Panc1 (cell line): ENCODE data around the gene FPR1. TPM values are rescaled to one million over a fixed set of nuclear protein-coding genes. Genes with fewer than 3 reads are reported as not detected.

Source experiments
- ATAC-seq: fragments of 200-7000 bp; cut with Tn5 transposase; 2 replicates; pipeline ENCODE4 v1.9.1; 2020; ENCODE audit warnings: mild to moderate bottlenecking, moderate library complexity
- BruUV-seq: library from RNA; stranded (reverse); fragments of 400-500 nt; replicated peaks from 2 replicates; lab custom pipeline; 2021; lab: Mats Ljungman, UMichigan
- CTCF ChIA-PET: fragments of 300-600 bp; sonication (Branson Sonifier 250); formaldehyde crosslinking; loops from one replicate; lab custom pipeline; 2022; ENCODE audit warnings: antibody characterized with exemption; lab: Charles Lee
- POLR2A ChIA-PET: fragments of 300-600 bp; sonication (Branson Sonifier 250); formaldehyde crosslinking; loops from one replicate; lab custom pipeline; 2022; ENCODE audit warnings: antibody characterized with exemption; lab: Charles Lee
- DNase-seq: peaks from one replicate; pipeline ENCODE4 v3.0.0-alpha.2; 2010; ENCODE audit warnings: low read depth, low spot score
- H3K27ac ChIP-seq: 2 replicates; pipeline ENCODE4 v1.5.1; 2011; ENCODE audit warnings: mild to moderate bottlenecking, low read length, inconsistent platforms
- H3K27me3 ChIP-seq: fragments of 200-500 bp; sonication (Bioruptor generic); 2 replicates; pipeline ENCODE4 v1.6.0; 2014; ENCODE audit warnings: low read length, inconsistent platforms; ENCODE audit not compliant: control insufficient read depth, insufficient read depth
- H3K36me3 ChIP-seq: fragments of 200-500 bp; sonication (Bioruptor generic); 2 replicates; pipeline ENCODE4 v1.5.1; 2014; ENCODE audit warnings: inconsistent platforms, mild to moderate bottlenecking, low read length, moderate library complexity; ENCODE audit not compliant: control insufficient read depth, insufficient read depth
- H3K4me1 ChIP-seq: 2 replicates; pipeline ENCODE4 v1.5.1; 2011; ENCODE audit warnings: inconsistent platforms, mild to moderate bottlenecking, low read length, moderate library complexity; ENCODE audit not compliant: control insufficient read depth, insufficient read depth
- H3K4me3 ChIP-seq, 2 experiments: 2 replicates each; pipeline ENCODE4 v1.5.1; 2011 to 2012; ENCODE audit warnings: low read depth in 2 of 2, low read length in 2 of 2, mild to moderate bottlenecking in 2 of 2, inconsistent platforms in 1 of 2, moderate library complexity in 1 of 2
- H3K9me3 ChIP-seq: fragments of 200-500 bp; sonication (Bioruptor generic); 2 replicates; pipeline ENCODE4 v1.5.1; 2014; ENCODE audit warnings: low read depth, mild to moderate bottlenecking, inconsistent platforms, low read length, moderate library complexity; ENCODE audit not compliant: control insufficient read depth, insufficient read depth
- CTCF ChIP-seq: fragments of 450-650 bp; IDR thresholded peaks from 2 replicates; pipeline ENCODE4 v1.5.1; 2017; ENCODE audit warnings: mild to moderate bottlenecking
- POLR2AphosphoS5 ChIP-seq: IDR thresholded peaks from 2 replicates; pipeline ENCODE4 v1.6.1; 2012; ENCODE audit warnings: mild to moderate bottlenecking, low read depth, low read length, moderate library complexity
- REST ChIP-seq, 2 experiments: IDR thresholded peaks; 2 replicates each; pipeline ENCODE4 v1.6.1; 2011 to 2012; ENCODE audit warnings: low read depth in 2 of 2, control low read depth in 1 of 2, low read length in 1 of 2, mild to moderate bottlenecking in 1 of 2, moderate library complexity in 1 of 2; ENCODE audit not compliant: insufficient read depth in 1 of 2
- SIN3A ChIP-seq: IDR thresholded peaks from 2 replicates; pipeline ENCODE4 v1.6.1; 2012; ENCODE audit warnings: low read depth, mild to moderate bottlenecking, low read length, moderate library complexity, borderline replicate concordance; ENCODE audit not compliant: insufficient read depth
- TCF7L2 ChIP-seq: IDR thresholded peaks from 2 replicates; pipeline ENCODE4 v1.6.1; 2011; ENCODE audit warnings: mild to moderate bottlenecking, low read depth, low read length, inconsistent platforms
- in situ Hi-C: cut with HindIII; loops from 2 replicates; pipeline ENCODE4 v1.10.0; 2016; ENCODE audit warnings: low sequenced_read_pairs, low pct_unique_long_range_greater_than_20kb
- intact Hi-C: fragments of 100-400 bp; cut with micrococcal nuclease; formaldehyde crosslinking; loops from one replicate; pipeline ENCODE4 v1.10.0; 2022; ENCODE audit not compliant: unreplicated experiment
- total RNA-seq: library from RNA; stranded (reverse); gene quantifications from one replicate; pipeline ENCODE4 v1.2.1, GENCODE V29; 2021; ENCODE audit not compliant: unreplicated experiment

Gene FPR1
- total RNA-seq, 1 experiment from 2014 or later = not detected

GRCh38 chr19:51726049-51726448 lies 25.6 kb downstream of the FPR1 start:
- ChIA-PET POLR2A (interaction anchor here (0.7 kb wide), 1 partner anchor 17 kb away, joined by 13 read pairs; no protein-coding TSS in a partner anchor), CTCF (no interaction called here)
- intact Hi-C loops = no loop called here
- Histone ChIP-seq H3K36me3 (no peaks in the 10 kb centered on the region), H3K27me3 (no peaks in the 10 kb centered on the region), H3K4me1 (no peaks in the 10 kb centered on the region), H3K4me3 (no peak overlapping the region), H3K9me3 (no peaks in the 10 kb centered on the region), H3K27ac (no peak overlapping the region)
- in situ Hi-C loops = no loop called here
- BruUV-seq = no TSS peak
- TF ChIP-seq POLR2AphosphoS5 (no peak), SIN3A (no peak), CTCF (no peak), TCF7L2 (no peak), REST (IDR thresholded peaks at IDR 0.05; ENCODE audit: insufficient read depth in 1 of 2, low read depth in 2 of 2, low read length in 1 of 2) (no peak)
- ATAC-seq (peak; percentile 53; the same call in 1 of the 2 replicates), DNase-seq (no peak)

- Histone ChIP-seq H3K9me3 (no peaks in the 10 kb centered on the region), H3K27ac (no peak overlapping the region), H3K27me3 (no peaks in the 10 kb centered on the region), H3K4me1 (no peaks in the 10 kb centered on the region), H3K36me3 (no peaks in the 10 kb centered on the region), H3K4me3 (no peak overlapping the region)
- intact Hi-C loops (no loop called here), in situ Hi-C loops (no loop called here)
- BruUV-seq = no TSS peak
- ChIA-PET CTCF (no interaction called here), POLR2A (no interaction called here)
- no peak for TF ChIP-seq REST (IDR thresholded peaks at IDR 0.05; ENCODE audit: insufficient read depth in 1 of 2, low read depth in 2 of 2, low read length in 1 of 2)
- no peak for TF ChIP-seq CTCF
- TF ChIP-seq POLR2AphosphoS5 = no peak
- no peak for TF ChIP-seq TCF7L2
- TF ChIP-seq SIN3A = no peak
- ATAC-seq = no peak
- DNase-seq = no peak
Measured at GRCh38 chr19:51724543-51724942, 27.1 kb downstream of the FPR1 start.
